Measurements from ENCODE around the gene FOXO3.
"Not testable (repeated sequence)": the region's sequence is repeated elsewhere in the genome, so short reads cannot be mapped to it uniquely, and the experiment has no call there.

The FOXO3 gene

DNA sequence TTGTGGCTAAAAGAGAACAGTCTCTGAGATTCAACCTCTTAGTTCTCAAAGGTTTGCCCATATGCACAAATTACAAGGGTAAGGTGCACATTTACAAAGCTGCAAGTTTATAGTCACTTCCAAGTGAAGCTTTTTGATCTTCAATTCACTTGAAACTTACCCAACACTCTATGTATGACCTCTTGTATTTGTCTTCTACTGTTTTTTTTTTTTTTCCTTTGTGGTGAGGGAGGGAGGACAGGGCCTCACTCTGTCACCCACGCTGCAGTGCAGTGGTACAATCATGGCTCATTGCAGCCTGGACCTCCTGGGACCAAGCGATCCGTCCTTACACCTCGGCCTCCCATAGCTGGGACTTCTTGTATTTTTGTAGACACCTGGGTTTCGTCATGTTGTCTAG is 4.5 kb upstream of the FOXO3 start:
- DNase-seq, result no peak

DNA sequence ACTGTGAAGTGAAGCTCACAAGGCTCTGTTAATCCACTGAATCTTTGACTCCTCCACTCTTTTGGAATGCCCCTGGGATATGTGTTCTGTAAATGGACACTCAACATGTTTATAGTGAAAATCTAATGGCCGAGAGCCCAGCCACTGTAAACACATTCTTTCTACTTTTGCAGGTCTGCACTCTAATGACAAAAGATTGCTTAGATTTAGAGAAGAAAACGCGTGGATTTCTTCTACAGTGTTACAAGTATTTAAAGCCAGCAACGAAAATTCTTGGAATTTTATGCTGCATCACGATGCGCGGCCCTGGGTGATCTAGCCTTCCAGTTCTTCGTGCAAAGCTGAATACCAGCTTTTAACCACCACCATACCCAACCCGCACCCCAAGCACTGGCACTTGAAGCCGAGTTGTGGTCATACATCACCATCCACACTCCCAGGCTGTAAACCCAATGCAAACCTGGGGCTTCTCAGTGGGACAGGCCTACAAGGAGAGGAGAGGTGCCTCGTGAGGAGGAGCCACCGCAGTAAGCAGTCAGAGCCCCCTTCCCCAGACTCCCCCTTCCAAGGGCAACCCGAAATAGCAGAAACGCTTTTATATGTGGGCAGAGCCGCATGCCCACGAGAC is 3.7 kb upstream of the FOXO3 start:
- DNase-seq, result no peak

DNA sequence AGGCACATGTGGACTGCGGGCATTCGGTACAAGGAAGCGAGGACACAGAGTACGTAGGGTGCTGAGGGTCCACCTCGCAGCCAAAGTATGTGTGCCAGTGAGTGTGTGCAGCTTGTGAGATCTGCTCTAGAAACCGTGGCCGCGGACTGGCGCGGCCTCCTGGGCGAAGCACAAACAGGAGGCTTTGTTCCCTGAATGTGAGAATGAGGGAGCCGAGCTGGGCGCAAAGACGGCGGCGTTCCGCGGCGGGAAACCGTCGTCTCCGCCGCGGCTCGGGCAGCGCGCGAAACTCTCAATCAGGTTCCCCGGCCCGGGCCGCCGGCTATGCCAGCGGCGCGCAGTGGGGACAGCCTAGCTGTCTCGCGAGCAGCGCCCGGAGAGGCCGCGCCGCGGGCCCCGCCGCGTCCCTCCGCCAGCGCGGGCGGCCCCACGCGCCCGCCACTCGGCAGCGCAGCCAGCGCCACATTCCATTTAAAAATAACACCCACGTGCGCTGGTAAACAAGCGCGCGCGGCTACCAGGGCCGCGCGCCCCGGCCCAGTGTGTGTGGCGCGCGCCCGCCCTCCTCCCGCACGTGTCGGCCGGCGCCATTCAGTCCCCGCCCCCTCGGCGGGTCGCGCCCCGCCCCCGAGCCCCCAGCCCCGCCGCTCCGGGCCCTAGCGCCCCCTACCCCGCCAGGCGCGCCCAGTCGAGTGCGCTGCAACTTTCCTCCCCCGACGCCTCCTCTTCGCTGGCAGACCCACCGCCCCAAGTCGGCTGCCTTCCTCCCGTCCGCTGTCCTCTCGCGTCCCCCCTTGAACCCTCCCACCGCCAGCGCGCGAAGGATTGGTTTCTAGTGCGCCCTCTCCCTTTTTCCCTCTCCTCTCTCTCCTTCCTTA is 3.0 kb upstream of the FOXO3 start:
- DNase-seq, result peak; percentile 77

DNA sequence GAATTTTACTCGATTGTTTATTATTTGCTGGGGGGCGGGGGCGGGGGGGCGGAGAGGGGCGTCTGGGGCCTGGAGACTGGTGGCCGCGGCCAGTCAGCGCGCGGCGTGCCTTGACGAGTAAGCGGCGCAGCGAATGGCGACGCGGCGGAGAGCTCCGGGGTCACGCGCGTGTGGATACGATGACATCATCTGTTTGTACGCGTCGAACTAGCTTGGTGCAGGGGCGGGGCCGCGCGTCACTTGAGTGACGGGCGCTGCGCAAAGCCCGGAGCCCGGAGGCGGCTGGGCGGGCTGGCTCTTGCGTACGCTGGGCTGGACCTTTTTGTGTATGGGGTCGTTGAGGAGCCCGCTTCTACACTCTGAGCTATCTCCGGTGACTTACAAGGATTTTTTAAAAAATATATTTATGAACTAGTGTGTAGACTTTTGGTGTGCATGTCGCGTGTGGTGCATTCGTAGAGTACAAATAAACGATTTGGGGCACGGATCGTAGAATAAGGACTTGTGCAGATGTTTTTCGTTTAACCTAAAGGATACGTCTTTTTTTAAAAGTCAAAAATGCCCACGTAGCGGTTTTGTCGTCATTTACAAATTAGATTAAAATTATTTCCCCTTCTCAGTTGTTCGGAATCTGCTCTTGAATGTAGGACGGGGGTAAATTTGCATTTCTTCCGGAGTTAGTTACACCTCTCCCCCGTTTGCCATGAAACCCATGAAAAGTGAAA is 2.2 kb upstream of the FOXO3 start:
- DNase-seq, result peak; percentile 78

DNA sequence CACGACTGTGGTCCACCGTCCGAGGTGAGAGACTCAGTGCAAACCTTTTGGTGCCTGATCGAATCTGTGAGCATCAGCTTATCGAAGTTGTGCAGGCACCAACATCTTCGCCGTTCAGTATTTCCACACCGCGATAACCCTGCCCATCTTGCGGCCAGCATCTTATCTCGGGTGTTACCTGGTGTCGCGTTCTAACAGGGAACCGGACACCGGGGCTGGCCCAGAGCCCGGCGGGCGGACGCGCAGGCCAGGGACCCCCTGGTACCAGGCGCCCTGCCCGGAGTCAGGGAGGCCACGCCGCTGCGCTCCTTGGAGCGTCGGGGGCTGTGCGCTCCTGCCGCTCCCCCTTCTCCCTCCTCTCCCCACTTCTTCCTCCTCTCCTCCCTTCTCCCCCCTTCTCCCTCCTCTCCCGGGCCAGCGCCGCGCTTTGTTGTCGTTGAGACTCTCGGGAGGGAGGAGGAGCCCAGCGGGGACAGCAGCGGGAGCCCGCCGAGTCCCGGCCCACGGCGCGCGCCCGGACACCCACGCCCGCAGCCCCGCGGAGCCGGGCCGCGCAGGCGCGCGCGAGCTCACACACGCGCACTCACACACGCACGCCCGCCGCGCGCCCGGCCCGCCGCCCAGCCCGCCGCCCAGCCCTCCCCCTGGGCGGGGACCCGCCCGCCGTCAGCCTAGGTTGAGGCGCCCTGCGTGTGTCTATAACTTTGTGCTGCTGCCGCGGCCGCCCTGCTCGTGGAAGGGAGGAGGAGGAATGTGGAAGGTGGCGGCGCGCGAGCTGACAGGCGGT is 1.4 kb upstream of the FOXO3 start:
- no peak for DNase-seq

DNA sequence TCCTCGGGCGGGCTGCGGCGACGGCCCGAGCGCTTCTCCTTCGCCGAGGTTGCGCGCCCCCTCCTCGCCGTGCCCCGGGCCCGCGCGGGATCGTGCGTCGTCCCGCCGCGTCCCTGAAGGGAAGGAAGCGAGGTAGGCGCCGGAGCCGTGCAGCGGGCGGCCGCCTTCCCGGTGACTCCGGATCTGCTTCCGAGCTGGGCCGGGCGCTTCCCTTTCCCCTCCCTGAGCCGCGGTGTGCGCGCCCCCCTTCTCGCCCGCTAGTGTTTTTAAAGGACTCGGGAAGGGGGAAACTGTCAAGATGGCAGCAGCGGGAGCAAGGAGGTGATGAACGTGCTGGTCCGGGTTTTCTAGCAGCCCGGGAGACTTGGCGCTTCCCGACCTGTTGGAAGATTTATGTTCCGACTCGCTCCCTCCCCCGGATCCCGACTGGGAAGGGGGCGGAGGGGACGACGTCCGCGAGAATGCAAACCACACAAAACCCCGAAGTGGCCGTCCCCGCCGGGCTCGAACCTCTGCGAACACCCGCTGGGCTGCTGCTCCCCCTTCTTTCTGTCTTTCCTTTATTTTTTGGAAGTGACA is 744 bp upstream of the FOXO3 start:
- DNase-seq, result peak; percentile 42

DNA sequence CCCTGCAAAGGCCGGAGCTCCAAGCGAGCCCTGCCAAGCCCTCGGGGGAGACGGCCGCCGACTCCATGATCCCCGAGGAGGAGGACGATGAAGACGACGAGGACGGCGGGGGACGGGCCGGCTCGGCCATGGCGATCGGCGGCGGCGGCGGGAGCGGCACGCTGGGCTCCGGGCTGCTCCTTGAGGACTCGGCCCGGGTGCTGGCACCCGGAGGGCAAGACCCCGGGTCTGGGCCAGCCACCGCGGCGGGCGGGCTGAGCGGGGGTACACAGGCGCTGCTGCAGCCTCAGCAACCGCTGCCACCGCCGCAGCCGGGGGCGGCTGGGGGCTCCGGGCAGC is 561 bp downstream of the FOXO3 start:
- not testable (repeated sequence) for DNase-seq

DNA sequence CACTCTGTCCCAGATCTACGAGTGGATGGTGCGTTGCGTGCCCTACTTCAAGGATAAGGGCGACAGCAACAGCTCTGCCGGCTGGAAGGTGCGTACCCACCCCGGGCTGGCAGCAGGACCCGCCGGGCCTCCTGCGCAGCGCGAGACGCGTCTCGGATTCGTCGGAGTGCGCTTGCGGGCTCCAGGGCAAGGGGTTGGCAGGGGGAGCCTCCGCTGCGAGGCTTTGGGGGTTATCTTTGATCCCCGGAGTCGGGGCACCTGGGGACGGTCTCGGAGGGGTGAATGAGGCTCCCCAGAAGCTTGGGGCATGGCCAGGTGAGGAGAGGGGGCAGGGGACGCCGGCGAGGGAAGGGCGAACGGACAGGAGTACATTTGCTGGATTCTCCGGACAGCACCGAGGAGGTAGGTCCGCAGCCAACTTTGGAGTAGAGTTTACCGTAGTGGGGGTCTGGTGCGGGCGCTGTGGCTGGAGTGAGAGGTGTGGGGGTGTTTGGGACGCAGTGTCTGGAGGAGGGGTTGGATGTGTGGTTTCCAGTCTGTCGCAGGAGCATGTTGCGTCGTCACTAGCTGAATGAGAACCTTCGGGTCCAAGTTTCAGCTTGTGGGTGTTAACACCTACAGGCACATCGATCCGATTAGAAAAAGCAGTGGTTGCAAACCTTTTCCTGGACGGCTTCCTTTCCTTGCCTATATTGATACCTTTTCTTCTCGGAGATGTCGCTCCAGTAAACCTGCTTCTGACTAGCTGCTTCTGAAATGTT is 1.2 kb downstream of the FOXO3 start:
- DNase-seq, result no peak

DNA sequence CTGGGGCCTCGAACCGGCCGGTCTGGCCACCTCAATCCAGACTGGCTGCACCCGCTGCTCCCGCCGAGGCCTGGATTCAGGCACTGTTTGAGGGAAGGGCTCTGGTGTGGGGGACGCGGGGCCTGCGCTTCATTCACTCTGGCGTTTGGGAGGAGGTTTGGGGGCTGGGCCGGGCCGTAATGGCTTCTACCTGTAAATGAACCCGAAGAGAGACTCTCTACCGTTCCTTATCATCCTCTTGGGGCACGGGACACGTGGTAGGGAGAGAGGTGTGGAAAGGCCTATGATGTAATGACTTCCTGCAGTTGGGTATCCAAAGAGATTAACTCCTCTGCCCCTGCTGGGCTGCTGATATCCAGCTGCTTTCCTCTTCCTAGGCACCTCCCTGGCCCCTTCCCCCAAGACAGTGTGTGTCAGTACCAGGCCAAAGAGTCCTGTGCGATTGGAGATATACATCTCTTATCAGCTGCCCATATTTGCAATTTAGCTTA is 1.8 kb downstream of the FOXO3 start:
- peak; percentile 52 for DNase-seq

DNA sequence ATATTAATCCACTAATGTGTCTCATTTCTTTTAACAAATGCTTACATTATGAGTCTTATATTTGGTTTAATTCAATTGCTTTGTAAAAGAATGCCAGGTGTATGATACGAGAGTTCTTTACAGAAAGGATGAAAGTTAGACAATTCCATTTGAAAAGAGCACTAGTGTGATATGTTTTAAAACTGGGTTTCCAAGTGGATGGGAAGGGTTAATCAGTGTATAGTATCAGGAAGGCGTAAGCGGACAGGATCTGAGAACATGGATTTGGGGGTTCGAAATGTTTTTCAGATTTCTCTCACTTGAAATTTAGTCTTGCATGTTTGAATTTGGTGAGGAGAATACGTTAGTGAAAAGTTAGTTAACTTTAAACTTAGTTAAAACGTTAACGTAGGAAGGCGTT is 2.6 kb downstream of the FOXO3 start:
- DNase-seq, result no peak

DNA sequence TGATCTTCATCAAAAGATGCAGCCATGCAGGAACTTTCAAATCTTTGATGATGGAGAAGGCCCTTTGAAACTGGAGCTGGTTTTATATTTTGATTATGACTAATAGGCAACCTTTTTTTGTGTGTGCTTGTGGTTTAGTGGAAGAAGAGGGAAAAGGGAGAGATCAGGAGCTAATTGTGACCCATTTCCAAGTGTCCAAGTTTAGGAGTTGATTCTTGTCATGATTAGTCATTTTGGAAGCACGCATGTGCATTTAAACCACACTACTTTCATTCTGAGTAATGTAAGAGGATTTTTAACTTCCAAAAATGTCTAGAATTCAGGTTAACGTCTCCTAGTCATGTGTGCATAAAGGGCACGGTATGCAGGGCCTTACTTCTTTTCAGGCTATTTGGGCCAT is 3.5 kb downstream of the FOXO3 start:
- DNase-seq, result no peak

DNA sequence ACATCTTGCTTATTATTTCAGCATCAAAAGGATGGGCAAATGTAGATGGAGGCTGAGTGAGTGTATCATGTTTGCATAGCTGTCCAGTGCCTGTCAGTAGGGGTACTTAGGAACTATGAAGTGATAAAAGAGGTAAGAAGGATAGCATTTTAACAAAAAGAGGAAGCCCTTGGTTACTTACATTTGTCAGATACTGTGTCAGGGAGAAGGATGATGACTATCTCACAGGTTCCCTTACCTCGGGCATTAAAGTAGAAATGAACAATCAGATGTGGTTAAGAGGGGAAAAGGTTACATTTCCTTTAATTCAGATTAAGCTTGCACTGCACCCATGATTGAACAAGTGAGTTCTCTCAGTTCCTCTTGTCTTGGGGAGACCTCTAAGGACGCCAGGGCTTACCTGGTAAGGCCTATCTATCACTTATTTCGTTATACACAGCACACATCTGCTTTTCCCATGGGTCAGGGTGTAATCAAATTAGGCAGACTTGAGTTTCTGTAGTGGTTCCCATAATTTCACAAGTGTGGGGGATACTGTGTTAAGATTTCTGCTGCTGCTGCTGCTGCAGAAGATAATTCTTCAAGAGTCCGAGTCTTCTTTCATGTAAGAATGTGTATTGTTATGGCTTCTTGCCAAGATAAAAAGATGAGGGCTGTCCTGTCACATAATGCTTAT is 4.5 kb downstream of the FOXO3 start:
- no peak for DNase-seq

DNA sequence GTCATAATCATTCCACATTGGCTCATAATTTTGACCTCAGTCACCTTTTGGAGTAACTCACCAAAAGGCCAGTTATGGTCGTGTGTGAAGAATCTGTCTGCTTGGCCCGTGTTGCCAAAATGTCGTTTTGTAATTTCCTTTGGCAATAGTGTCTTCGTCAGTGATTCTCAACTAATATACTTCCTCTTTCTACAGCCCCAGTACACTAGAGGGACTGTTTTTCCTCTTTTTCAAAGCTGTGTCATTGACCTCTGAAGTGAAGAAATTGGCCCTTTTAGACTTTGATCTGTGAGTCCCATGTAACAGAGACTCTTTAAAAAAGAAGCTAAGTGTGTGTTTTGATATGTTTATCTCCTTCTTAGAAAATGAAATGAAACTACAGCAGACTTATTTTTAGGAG is 5.2 kb downstream of the FOXO3 start:
- DNase-seq, result no peak

DNA sequence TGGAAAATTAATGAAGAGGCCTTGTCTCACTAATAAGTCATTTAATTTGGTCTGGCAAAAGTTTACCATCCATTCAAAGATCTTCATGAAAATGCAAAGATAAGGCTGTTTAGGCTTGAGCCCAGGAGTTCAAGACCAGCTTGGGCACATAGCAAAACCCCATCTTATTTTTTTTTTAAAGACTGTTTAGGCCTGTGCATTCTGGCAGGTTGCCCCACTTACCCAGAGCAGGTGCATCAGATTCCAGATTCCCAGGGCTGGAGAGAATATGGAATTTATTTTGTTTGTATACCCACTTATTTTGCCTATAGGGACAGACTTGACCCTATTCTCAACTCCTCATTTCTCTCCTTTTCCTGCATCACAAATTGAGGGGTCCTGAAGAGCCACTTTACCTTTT is 5.7 kb downstream of the FOXO3 start:
- no peak for DNase-seq

DNA sequence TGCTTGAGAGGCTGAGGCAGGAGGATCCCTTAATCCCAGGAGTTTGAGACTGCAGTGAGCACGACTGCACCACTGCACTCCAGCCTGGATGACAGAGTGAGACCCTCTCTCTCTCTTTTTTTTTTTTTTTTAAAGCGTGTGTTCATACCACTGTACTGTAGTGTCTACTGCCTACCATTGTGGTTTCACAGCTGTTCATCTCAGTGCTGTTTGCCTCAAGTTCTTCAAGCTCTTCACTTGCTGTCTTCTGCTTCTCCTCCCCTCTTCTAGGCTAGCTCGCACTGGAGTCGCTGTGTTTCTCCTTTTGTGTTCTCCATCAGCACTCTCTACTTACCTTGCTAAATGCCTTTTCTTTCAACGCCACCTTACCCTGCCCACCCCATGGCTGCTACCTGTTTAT is 7.4 kb downstream of the FOXO3 start:
- no peak for DNase-seq

DNA sequence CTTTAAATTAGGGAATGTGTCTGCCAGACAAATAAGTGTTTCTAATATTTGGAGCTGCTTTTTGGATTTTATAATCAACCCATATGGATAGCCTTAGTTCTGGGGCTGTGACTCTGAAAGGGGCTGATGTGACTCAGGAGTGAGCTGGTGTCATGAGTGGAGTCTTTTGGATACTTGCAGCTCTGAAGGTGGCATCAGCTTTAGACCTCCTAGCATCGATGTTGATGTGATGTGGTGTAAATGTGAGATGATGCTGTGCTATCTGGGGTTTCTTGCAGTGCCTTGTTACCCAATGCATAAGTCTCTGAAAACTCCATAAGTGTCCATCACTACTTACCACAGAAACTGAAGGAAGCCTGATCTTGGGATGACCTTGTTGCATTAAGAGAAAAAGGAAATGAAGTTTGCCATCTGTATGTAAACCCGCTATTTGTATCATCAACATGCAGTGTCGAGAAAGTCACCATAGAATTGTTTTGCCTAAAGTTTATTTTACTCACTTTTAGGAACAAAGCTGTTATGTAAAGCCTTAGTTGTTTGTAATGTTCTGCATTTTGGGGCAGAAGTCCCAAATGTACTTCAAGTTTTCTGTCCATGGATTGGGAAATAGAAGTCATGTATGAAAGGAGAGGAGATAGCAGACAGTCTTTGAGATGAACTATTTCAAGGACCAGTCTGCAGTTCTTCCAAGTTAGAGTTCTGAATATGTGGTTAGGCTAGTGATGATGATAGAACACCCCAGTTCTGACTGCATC is 8.0 kb downstream of the FOXO3 start:
- DNase-seq, result no peak

DNA sequence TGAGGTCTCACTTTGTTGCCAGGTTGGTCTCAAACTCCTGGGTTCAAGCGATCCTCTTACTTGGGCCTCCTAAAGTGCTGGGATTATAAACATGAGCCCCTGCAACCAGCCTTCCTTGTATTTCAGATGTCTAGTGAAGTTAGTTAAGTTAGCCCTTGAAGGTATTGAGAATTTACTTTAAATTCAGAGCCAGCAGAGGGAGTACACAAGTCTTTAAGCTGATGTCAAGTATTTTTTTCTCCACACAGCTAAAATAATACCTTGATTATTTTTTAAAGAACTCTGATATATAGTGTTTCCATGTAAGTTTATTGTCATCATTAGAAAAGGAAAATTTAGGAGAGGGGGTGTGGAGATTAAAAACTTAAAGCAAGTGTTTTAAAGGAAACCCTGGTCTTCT is 9.8 kb downstream of the FOXO3 start:
- DNase-seq, result no peak

DNA sequence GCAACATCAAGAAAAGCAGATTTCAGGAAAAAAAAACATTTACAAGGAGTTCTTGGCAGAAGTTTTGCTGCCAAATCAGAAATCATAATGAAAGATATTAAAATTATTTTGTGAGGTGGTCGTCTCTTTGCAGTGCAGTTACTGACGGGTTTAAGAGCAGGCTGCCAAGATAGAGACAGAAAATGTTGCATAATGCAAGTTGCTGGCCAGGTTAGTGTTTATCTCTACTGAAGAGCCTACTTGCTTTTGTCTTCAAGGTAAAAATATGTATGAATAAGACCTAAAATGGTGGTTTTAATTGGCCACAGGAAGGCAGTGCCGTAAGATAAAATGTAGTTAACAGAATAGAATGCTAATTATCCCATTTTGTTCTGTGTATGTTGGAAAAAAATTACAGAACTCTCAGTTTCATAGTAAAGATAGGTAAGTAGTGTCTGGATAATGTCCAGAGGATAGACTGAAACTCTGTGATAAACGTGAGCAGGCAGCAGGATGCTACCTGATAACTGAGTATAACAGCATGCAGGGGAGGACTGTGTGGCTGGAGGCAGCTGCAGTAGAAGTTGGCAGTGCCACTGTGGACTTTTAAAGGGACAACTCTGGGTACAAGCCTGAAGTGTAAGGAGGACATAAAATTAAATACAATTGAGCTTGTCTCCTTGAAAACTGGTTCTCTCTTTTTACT is 13.9 kb downstream of the FOXO3 start:
- DNase-seq, result no peak

DNA sequence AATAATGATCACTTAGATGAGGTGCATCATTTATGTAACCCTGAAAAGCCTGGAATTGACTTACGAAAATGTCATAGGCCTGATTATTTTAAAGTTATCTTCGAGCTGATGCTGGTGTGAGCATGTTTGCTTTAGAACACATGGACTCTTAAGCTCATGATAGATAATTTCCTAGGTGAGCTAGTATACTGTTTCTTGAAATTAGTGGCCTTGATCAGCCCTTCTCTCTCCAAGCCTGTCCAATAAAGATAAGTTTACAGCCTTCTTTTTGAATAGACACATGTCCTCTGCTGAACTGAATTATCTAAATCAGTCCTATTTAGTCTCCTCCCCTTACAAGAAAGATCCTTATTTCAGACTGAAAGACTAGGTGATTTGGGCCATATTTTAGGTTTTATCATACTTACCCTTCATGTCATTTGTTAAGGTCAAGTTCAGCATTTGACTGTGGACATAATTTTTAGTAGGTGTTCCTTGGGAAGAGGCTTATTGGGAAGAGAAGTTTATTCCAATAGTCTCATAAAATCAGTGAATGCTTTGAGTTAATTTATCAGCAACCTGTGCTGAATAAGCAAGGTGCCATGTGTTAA is 15.3 kb downstream of the FOXO3 start:
- no peak for DNase-seq

DNA sequence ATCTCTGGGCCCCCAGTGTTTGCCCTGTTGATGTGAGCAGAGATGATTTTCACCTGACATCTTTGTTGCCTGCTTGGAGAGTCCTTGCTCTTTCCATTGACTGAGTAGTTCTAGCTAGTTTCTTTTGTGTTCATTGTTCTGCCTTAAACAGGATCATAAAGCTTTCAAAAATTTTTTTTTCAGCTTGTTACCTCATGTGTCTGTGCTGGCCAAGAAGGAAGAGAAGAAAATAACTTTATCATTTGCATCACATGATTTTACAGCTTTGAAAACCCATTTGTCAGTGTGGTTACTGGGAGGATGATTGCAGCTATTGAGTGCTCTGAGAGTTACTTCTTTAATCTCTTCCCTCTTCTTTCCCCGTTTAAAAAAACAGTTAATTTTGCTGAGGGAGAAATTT is 16.0 kb downstream of the FOXO3 start:
- no peak for DNase-seq
